ENCODE data around the gene CACNA1A.
A peak's percentile ranks its signal among the peaks of the same experiment; 100 is the strongest.
"Not testable (repeated sequence)": the region's sequence is repeated elsewhere in the genome, so short reads cannot be mapped to it uniquely, and the experiment has no call there.

CACNA1A gene

DNA sequence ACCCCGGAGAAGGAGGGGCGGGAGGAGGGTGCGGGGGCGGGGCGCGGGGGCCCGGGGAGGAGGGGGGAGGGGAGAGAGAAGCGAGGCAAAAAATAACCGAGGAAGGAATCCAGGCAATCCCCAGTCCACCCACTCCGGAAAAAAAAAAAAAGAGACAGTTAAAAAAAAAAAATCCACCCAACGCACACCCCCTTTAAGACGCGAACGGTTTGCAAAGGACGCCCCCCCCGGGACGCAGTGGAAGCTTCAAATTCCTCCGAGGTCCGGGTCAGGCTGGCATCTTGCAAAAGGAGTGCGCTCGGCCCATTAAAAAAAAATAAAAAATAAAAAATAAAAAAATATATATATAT is at the start of gene CACNA1A:
Gene CACNA1A, minus strand, starts transcription at position 9 of the 350 bp plus-strand sequence. CDS start 255 bp downstream, outside the sequence.
- DNase-seq (ENCODE audit: low read depth in 3 of 3) = no peak

DNA sequence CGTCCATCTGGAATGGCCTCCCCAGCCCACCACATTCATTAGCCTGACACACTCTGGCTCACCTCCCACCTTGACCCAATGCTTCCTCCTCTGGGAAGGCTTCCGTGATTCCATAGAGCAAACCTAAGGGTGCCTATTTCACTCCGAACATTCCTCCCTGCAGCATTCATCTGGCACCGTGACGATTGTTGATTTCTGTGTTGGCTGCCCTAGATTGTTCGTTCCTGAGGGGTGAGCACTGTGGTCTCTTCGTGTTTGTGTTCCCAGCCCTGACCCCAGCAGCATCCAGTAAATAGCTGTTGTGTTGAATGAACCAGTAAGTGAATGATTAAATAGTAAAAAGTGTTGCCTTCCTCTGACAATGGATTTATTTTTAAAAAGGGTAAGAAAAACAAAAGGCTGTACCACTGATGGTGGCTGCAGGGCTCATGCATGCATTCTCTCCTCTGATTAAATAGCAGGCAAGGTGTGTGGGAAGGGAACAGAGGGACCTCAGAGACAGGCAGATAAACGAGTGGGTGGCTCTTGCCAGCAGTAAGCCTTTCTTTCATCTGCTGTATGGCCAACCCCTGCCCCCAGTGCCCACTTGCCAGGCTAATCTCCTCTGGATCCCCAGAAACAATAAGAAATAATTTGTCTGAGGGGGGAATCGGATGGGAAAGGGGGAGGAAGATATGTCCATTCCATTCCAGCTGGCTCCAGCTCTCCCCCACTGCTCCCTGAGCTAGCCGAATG is 48.4 kb upstream of the CACNA1A start:
- DNase-seq (ENCODE audit: low read depth in 3 of 3) = no peak

DNA sequence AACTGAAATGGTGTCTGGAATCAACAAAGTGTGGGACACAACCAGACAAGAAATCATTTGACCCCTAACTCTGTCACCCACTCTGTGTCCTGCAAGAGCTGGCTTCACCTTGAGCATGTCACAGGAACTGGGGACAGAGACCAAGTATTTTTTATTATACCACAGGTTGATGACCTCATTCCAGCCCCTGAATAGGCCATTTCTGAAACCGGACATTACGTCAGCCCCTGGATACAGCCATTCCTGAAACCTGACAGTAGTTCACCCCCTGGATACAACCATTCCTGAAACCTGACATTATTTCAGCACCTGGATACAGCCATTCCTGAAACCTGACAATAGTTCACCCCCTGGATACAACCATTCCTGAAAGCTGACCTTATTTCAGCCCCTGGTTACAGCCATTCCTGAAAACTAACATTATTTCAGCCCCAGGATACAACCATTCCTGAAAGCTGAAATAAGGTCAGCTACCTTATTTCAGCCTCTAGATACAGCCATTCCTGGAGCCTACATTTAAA is 47.7 kb upstream of the CACNA1A start:
- no peak for DNase-seq (ENCODE audit: low read depth in 3 of 3)

DNA sequence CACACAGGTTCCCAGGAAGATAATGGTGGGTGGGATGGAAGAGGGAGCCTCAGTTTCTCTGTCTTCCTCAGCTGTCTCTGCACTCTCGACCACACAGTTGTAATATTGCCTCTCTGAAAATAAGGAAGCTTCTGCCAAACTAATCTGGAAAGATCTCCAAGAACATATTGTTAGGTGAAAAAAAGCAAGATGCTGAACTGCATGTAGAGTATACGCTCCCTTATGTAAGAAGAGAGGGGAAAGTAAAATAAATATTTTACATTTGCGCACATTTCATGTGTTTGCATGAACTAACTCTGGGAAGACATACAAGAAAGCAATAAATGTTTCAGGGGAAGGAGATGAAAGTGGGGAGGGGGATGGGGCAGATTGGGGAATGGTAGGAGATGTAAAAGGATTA is 41.9 kb upstream of the CACNA1A start:
- no peak for DNase-seq (ENCODE audit: low read depth in 3 of 3)

DNA sequence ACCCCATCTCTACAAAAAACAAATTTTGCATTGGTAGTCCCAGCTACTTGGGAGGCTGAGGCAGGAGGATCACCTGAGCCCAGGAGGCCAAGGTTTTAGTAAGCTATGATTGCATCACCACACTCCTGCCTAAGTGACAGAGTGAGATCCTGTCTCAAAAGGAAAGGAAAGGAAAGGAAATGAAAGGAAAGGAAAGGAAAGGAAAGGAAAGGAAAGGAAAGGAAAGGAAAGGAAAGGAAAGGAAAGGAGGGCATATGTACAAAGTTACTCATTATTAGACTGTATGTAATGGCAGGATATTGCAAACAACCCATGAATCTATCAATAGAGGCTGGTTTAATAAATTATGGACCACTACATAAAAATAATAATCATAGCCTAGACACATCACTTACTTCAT is 40.8 kb upstream of the CACNA1A start:
- DNase-seq (ENCODE audit: low read depth in 3 of 3) = no peak

DNA sequence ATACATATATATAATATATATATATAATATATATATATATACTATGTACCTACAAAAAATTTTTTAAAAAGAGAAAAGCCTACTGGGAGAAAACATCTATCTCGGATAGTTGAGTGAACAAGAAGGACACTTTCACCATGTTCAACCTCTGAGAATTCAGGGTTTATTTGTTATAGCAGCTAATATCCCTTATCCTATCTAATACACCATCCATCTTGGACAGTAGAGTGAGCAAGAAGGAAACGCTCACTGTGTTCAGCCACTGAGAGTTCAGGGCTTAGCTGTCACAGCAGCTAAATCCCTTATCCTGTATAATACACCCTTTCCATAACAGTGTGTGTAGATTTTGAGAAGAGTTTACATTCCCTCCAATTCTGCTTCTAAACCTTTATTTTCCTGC is 38.1 kb upstream of the CACNA1A start:
- DNase-seq (ENCODE audit: low read depth in 3 of 3) = no peak

DNA sequence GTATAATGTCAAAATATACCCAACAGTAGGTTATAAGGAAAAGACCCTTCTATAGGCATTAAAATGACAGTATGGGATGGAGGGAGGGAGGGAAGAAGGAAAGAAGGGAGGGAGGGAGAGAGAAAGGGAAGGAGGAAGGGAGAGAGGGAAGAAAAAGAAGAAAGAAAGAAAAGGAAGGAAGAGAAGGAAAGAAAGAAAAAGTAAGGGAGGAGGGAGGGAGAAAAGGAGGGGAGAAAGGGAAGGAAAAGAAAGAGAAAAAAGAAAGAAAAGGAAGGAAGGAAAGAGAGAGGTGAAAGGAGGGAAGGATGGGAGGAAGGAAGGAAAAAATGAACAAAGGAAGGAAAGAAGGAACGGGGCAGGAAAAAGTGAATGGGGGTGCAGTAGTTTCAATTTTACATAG is 35.3 kb upstream of the CACNA1A start:
- no peak for DNase-seq (ENCODE audit: low read depth in 3 of 3)

DNA sequence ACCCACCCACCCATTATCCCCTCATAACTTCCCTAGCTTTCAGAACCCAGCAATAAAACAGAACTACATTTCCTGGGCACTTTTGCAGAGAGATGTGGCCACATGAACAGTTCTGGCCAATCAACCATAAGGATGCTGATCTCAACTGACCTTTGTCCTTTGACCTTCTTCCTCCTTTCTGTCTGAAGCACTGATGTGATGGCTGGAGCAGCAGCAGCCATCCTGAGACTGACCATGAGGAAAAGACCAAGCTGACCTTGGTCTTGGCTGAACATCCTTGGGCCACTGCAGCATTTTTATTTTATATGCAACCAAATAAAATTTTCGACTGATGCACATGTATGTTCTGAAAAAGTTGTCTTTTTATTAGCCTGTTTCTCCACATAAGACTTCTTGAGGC is 33.1 kb upstream of the CACNA1A start:
- DNase-seq (ENCODE audit: low read depth in 3 of 3) = no peak

DNA sequence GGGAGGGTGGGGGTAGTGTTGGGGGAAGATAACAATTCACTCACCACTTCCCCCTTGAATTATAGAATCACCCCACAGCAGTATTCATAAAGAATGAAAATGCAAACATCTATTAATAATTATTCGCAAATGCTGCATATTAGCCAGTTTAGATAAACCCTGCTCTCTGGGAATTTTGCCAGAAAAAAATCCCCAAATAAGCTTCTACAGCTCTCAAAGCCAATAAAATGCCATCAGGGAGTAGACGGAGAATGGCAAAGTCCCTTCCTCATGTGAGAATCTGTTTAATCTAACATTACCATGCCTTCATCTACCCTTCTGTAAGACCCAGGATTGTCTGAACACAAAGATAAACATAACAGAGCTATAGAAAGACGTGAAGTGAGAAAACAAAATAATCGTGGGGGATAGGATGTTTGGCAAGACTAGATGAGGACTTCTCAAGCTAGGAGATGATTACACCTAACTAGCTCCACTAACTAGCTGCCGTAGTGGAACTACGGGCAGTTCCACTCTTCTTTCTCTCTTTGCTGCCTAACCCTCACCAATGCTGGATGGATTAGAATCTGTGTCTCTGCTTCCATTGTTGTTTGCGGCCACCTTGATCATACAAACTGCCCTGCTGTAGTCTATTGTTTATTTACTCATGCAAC is 32.4 kb upstream of the CACNA1A start:
- no peak for DNase-seq (ENCODE audit: low read depth in 3 of 3)

DNA sequence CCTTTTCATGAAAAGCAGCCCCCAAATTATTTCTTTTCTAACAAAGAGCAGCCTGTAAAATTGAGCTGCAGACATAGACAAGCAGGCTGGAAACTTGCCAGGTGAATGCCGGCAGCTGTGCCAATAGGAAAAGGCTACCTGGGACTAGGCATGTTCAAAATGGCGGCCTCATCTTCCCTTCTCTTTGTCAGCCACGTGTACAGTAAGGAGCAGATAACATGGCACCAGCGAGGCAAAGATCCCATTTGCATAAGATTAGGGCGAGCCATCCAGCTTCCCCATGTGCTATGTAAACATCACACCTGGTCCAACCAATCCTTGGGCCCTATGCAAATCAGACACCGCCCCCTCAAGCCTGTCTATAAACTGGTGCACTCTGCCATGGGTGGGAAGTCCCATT is 31.2 kb upstream of the CACNA1A start:
- no peak for DNase-seq (ENCODE audit: low read depth in 3 of 3)

DNA sequence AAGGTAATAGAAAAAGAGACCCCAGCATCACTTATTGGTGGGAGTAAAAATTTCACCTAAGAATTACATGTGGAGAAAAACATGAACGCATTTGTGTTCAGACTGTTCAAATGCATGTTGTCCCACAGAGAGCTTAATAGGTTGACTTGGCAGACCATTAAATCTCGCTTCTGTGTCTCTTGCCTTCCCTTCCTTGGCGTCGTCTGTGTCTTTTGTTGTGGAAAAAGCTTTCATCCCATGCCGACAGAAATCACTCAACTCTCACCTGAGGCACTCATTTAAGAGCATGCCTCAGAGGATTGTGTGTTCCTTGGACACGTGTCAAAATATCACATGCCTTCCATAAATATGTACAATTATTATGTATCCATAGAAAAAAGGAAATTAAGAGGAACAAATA is 24.4 kb upstream of the CACNA1A start:
- no peak for DNase-seq (ENCODE audit: low read depth in 3 of 3)

DNA sequence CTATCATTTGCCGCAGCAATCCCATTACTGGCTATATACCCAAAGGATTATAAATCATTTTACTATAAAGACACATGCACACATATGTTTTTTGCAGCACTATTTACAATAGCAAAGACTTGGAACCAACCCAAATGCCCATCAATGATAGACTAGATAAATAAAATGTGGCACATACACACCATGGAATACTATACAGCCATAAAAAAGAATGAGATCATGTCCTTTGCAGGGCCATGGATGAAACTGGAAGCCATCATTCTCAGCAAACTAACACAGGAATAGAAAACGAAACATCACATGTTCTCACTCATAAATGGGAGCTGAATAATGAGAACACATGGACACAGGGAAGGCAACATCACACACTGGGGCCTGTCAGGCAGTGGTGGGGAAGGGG is 23.4 kb upstream of the CACNA1A start:
- DNase-seq (ENCODE audit: low read depth in 3 of 3) = not testable (repeated sequence)

DNA sequence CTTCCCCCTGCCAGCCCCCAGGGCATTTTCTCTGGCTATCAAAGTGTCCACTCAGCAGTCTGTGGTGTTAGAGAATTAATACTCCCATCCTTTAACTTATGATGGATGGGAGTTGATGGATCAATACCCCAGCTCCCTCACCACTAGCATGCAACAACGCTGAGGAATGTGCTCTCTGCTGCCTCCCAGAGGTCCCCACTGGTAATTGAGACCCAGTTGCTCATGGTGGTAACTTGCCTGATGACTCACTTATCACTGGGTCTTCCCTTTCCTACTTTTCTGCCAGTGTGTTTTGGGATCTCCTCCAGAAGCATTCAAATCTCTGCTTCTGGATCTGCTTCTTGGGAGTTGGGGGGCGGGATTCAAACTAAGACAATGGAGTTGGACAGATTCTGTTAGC is 20.3 kb upstream of the CACNA1A start:
- DNase-seq (ENCODE audit: low read depth in 3 of 3) = no peak

DNA sequence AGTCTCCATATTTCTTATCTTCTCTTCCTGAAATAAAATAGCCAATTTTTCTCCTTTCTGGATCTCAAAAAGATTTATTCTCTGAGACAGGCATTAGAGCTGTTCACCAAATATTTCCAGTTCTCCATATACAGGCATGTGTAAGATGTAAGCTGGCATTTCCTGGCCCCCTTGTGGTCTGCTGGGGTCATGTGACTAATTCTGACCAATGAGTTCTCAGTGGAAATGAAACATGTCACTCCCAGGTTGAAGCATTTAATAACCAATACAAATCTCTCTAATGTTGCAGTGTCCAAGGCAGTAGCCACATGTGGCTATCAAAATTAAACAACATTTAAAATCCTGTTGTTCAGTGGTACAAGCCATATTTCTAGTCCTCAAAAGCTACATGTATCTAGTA is 14.8 kb upstream of the CACNA1A start:
- no peak for DNase-seq (ENCODE audit: low read depth in 3 of 3)

DNA sequence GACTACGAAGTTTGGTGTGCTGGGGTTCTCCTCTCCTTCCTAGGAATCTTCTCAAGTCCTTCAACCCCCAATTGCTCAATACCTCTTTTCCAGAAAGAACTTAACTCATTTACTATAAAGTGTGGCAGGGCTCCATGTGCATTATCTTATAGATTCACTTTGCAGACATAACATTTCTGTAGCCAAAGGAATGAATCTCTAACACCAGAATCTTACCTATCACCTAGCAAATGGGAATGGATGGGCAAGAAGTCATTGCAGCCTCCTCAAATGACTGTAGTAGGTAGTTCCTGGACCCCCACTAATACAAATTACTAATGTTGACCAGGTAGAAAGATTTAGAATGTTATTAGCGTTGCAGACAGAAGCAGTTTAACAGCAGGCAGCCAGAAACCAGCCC is 5.7 kb upstream of the CACNA1A start:
- no peak for DNase-seq (ENCODE audit: low read depth in 3 of 3)

DNA sequence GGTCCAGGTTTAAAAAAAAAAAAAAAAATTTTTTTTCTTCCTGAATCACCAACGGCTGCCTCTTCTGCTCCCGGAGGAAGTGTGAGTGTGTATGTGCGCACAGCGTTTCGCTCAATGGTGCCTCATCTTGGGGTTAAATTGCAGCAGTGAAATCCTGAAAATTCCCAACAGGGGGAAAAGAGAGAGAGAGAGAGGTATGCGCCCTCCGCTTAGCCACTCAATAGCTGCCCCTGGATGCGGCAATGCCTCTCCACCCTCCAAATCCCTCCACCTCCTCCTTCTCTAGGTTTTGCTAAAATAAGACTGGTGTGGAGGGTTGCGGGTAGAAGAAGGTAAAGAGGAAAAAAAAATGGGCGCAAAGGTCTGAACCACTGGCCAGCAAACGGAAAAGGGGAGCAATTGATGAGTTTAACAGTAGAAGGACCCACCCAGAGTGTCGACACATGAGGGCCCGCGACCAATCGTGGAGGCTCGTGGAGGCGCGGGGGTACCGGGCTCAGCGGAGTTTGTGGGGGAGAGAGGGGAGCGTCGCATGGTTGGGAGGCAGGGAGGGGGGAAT is 853 bp upstream of the CACNA1A start:
- DNase-seq (ENCODE audit: low read depth in 3 of 3) = no peak

DNA sequence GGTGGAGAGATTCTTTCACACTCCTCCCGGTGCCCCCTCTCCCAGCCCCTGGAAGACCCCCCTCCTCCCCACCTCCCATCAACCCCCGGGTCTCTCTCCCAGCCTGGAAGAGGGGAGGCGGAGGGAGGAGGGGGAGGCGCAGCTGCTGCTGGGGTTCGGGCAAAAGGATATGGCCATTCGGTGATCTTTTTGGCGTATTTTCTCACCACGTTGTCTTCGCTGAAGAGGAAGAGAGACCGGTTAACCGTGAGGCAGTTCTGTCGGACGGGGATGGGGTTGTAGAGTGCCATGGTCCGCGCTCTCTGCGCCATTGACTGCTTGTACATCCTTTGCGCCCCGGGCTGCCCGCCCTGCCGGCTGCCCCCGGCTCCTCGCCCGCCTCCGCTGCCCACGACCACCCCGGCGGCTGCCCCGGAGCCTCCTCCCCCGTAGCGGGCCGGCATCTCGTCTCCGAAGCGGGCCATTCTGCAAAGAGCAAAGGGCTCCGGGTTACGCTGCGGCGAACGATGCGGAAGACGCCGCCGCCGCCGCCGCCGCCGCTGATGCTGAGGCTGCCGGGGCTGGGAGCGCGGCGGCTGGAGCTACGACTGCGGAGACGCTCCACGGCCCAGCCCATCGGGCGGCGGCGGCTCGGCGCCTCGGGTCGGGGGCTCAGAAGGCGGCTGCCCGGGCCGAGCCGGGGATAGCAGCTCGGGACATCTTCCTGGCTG is 363 bp downstream of the CACNA1A start:
- peak in 1 of 3 donors; percentile 11 for DNase-seq (ENCODE audit: low read depth in 3 of 3)

DNA sequence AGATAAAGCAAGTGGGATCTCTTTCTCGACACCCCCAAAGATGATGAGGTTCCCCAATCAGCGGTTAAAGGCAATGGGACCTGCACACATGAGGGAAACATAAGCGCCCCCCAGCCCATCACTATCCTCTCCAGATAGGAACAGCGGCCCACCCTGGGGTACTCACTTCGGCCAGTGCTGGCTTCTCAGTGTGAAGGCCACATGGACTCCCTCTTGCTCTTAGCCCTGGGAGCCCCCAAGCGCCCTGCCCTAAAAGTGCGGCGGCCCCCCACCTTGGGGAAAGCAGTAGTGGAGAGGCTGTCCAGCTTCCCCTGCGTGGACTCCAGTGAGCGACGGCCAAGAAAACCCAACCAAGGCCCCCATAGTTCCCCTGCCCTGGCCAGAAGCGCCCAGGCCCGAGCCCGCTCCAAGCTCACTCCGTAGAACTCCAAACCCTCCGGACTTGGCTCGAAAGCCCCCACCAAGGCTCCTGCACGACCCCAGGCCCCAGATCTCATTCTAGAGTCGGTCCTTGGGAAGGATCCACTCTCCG is 1.0 kb downstream of the CACNA1A start:
- DNase-seq (ENCODE audit: low read depth in 3 of 3) = no peak

DNA sequence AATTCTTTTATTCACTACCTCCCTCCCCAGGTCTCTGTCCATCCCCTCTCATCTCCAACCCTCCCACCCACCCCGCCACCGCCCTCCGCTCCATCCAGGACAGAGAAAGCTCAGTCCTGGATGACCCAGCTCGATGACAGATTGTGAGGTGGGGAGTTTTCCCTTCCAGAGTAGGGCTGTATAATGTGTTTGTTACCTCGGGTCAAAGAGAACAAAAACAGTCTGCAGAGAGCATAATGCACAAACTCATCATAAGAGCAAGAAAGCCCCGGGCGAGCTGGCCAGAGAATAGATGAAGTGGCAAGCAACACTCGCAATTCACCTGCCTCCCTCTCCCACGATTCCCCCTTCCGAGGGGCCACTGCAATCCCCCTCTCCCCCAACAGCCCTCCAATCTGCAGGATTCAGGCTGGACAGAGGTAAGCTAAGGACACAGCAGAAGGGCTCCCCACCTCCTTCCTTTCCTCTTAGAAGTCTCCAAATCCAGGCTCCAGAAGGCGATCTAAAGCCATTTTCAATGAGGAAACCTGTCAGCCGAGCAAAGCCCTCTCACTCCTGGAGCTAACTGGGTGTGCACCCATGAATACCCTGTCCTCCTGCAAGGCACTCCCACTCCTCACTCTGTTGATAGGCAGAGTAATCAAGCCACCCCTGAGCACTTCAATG is 2.6 kb downstream of the CACNA1A start:
- DNase-seq (ENCODE audit: low read depth in 3 of 3) = no peak

DNA sequence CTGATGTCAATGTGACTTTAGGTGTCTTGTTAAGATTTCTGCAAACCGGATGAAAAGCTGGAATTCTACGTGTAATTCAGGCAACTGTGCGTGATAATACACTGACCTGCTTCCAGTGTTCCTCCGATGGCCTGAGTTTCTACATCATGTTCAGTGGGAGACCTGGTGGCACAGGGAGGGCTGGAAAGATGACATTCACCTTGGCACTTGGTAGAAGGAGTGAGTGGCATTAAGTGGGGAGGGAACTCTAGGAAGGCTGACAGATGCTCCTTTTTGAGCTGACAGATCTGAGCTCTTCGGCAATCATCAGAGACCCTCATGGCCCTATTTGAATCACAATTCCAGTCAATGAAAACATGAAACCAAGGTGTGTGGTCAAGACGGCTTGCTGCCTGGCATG is 4.0 kb downstream of the CACNA1A start:
- DNase-seq (ENCODE audit: low read depth in 3 of 3) = no peak

DNA sequence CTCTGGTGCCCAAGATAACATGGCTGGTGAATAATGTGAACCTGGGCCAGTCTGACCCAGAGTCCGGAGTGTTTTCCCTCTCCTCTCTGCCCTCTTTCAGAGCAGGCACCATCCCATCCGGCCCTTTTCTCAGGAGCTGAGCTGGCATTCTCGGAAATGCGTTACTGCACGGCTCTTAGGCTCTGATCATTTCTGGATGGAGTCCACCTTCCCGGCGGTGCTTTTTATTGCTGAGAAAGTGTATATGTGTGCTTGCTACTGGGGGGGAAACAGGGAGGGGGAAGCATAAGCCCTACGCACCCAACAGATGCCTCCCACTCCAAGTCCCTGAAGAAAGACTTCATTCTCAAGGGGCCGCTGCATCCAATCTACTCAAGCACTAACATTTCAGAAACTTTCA is 6.6 kb downstream of the CACNA1A start:
- DNase-seq (ENCODE audit: low read depth in 3 of 3) = no peak
